HuH-7 (cell line): ENCODE measurements around the gene SPINT2.

Experiments used
- DNase-seq: peaks from one replicate; pipeline ENCODE4 v3.0.0; 2011; ENCODE audit warnings: low spot score

The SPINT2 gene

GRCh38 chr19:38267761-38268483 lies 3.5 kb downstream of the SPINT2 start:
- DNase-seq, result no peak

- no peak for DNase-seq
These were observed 4.2 kb downstream of the SPINT2 start for GRCh38 chr19:38268539-38268938.

- DNase-seq, result no peak
These were observed 6.3 kb downstream of the SPINT2 start for GRCh38 chr19:38270587-38271167.

- DNase-seq, result peak; percentile 67
These were observed 9.1 kb downstream of the SPINT2 start for GRCh38 chr19:38273499-38273898.

GRCh38 chr19:38274739-38275138 lies 10.4 kb downstream of the SPINT2 start:
- DNase-seq, result no peak

- no peak for DNase-seq
These were observed 12.7 kb downstream of the SPINT2 start for GRCh38 chr19:38276942-38277517.

DNA sequence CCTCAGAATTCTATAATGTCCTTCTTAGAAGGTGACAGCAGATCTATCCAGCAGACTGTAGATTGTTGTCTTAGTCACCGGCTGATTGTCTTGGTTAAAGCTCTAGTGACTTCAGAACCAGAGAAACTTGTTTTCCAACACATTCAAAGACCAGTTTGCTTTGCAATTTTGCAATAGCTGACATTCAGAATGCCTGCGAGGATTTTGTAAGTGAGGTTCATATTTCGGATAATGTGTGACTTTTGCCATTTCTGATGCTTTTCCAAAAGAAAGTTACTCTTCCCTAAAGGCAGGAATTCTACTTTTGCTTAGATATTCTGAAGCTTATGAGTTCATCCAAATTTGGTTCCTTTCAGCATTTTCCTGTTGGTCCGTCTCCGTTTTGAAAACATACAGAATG lies 13.2 kb downstream of the SPINT2 start:
- DNase-seq, result no peak

GRCh38 chr19:38277969-38278680 lies 13.8 kb downstream of the SPINT2 start:
- no peak for DNase-seq

DNA sequence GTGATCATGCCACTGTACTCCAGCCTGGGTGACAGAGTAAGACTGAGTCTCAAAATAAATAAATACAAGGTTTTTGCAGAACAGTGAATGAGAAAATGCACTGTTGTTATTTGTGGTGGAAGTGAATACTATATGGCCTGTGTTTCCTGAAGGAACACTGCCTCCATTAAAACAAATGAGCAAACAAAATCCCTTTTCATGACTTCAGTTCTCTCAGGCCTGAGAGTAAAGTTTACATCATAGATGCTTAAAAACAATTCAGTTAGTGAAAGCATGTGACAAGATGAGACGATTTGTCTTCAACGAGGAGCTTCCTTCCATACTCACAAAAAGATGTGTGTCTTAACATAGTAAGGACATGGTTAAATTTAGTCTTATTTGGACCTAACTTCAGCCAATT lies 14.4 kb downstream of the SPINT2 start:
- DNase-seq, result no peak

DNA sequence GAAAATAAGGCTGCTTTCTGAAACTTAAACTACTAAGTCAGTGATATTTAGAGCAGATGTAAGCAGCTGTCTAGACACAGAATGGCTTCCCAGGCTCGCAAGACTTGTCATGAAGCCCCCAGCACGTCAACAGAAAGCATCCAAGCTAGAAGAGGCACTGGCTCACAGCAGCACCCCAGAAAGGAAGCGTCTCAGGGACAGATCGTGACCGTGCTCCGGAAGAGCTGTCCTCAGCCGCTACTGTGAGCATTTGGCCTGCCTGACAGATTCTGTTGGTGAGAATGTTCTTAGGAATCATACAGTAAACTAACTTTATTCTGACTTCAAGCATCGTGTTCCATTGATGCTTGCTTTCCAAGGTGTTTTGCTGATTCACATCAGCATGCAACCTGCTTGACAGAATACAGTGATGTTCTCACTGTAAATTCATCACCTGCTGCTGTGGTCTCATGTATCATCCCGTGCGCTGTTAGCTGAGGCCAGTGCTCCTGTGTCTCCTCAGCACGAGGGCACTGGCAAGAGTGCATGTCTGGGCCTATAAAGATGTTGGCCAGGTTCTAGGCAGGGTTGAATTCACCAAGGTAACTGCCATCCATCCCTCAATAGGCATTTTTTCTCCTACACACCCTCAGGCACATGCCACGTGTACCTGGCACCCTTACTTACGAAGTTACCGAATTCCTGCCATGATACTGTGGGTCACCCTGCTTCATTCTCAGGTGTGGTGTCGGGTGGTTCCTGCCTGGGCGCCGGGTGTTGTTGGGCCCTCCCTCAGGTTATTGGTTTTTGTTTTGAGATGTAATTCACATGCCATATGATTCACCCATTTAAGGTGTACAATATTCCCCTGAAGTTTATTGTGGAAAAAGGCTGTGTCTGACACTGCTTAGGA lies 15.9 kb downstream of the SPINT2 start:
- no peak for DNase-seq

GRCh38 chr19:38281811-38282566 lies 17.6 kb downstream of the SPINT2 start:
- no peak for DNase-seq

DNA sequence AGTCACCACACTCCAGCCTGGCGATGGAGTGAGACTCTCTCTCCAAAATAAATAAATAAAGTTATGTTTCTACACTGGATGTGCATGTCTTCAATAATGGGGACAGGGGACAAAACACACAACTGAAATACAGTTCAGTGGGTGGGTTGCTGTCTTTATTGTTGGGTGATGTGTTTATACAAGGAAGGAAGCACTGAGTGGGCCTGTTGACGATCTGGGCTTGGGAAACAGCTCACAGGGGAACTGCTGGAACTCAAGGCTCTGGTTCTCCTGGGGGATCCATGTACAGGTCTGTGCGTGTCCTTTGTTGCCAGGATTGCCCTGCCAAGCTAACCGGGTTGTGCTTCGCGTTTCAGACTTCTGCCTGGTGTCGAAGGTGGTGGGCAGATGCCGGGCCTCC lies 18.9 kb downstream of the SPINT2 start:
- DNase-seq, result no peak

DNA sequence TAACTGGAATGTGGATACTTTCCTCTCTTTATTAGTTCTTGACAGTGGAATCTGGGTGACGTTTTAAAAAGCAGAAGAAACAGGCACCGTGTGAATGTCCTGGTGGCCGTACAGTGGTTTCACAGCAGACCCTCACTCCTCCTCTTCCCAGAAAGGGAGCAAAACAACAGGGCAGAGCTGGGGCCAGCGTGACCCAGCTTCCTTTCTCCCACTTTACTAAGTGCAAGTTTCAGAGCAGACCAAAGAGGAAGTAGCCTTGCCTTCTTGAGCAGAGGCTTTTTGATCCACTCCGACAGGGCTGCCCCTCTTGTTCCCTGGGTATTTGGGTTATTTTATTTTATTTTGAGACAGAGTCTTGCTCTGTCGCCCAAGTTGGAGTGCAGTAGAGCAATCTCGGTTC lies 20.0 kb downstream of the SPINT2 start:
- DNase-seq, result no peak

- no peak for DNase-seq
These were observed 21.2 kb downstream of the SPINT2 start for GRCh38 chr19:38285567-38285966.

DNA sequence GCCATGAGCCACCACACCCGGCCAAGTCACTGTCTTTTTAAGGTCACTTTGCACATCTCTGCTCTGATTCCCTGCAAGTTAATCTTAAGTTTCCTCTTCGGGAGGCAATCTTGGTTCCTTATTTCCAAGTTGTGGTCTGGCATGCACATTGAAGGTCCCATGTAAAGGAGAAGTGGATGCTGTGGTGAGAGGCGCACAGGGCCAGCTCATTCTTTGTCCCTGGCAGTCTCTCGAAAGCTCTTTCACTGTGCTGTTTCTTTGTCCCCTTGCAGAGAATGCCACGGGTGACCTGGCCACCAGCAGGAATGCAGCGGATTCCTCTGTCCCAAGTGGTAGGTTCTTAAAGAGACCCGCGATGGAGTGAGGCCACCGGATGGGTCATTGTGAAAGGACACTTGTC lies 23.2 kb downstream of the SPINT2 start:
- no peak for DNase-seq

DNA sequence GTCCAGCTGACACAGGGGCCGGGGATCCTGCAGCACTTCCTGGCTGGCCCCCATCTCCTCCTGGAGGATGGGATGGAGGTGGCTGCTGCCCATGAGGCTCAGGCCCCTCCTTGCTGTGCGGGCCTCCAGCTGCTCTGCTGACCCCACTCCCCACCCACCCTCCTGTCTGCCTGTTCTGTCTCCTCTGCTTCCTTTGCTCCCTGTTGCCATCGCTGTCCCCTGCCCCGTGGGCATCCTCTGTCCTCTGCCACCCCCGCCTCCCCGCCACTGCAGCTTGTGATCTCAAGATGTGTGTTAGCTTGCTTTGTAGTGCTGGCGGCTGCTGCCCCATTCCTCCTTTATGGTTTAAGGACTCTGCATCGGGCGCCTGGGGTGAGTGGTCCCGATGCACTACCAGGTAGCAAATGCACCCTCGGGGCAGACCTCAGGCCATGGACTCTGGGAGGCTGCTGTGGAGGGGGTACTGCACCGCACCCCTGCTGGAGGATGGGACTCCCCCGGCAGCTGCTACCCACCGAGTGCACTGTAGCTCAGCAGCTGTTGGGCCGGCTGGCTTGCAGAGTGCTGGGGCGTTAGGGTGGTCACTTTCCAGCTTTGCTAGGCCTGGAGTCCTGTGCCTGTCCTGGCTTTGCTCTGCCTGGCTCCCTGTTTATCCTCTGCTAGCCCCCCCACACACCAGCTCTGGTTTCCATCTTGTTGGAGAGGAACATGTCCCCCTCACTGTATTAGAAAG lies 23.9 kb downstream of the SPINT2 start:
- no peak for DNase-seq

GRCh38 chr19:38289955-38290354 lies 25.6 kb downstream of the SPINT2 start:
- no peak for DNase-seq

DNA sequence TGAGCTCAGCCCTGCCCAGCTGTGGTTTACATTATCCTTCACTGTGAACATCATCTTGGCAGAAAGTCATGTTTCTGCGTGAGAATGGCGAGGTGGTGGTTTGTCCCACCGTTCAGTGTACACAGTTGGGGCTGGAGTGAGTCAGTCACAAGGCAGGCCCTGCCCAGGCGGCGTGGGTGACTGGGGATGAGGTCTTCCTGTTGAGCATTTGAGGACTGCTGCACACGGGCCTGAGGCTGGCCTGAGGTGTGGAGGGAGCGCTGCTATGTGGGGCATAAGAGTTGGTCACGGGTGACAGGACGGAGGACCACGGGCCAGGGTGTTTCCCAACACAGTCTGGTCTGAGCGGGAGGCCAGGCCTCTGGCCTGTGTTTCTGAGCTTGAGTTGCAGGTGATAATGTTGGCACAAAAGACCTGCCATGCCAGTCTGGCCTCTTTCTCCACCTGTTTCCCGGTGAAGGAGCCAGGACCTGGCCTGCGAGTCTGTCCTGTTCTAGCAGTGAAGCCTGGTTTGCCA lies 26.3 kb downstream of the SPINT2 start:
- no peak for DNase-seq

DNA sequence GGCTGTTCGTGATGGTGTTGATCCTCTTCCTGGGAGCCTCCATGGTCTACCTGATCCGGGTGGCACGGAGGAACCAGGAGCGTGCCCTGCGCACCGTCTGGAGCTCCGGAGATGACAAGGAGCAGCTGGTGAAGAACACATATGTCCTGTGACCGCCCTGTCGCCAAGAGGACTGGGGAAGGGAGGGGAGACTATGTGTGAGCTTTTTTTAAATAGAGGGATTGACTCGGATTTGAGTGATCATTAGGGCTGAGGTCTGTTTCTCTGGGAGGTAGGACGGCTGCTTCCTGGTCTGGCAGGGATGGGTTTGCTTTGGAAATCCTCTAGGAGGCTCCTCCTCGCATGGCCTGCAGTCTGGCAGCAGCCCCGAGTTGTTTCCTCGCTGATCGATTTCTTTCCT lies 27.5 kb downstream of the SPINT2 start:
- no peak for DNase-seq

GRCh38 chr19:38293281-38293680 lies 28.9 kb downstream of the SPINT2 start:
- no peak for DNase-seq
